Activated CD4-positive, alpha-beta T cell treated with anti-CD3 and anti-CD28 coated beads, Interleukin-2, amount 50 U/mL, for 48 hours (primary cell): ENCODE data around the gene DDIT3.
"Not testable (repeated sequence)": the region's sequence is repeated elsewhere in the genome, so short reads cannot be mapped to it uniquely, and the experiment has no call there.

ENCODE experiments used
- DNase-seq, 2 experiments: peaks; one replicate each; pipeline ENCODE4 v3.0.0-alpha.2; 2020

DDIT3 gene

GRCh38 chr12:57520053-57520818 is at the start of gene DDIT3:
Gene DDIT3 (minus strand): TSS chr12:57520514. CDS start chr12:57517406, 3,108 bp downstream.
- peak; percentile 99 to 100 for DNase-seq

- DNase-seq: no peak
Measured at GRCh38 chr12:57569858-57570257, 49.5 kb upstream of the DDIT3 start.

- DNase-seq: no peak
Measured at GRCh38 chr12:57568838-57569237, 48.5 kb upstream of the DDIT3 start.

GRCh38 chr12:57564178-57564740 is 43.9 kb upstream of the DDIT3 start:
- DNase-seq: no peak

- no peak for DNase-seq
Measured at GRCh38 chr12:57563358-57563757, 43.0 kb upstream of the DDIT3 start.

GRCh38 chr12:57561117-57561516 is 40.8 kb upstream of the DDIT3 start:
- DNase-seq: not testable (repeated sequence)

- DNase-seq: no peak
Measured at GRCh38 chr12:57560516-57560915, 40.2 kb upstream of the DDIT3 start.

- no peak for DNase-seq
Measured at GRCh38 chr12:57558864-57559263, 38.5 kb upstream of the DDIT3 start.

GRCh38 chr12:57554897-57555296 is 34.6 kb upstream of the DDIT3 start:
- DNase-seq: no peak

GRCh38 chr12:57554453-57554852 is 34.1 kb upstream of the DDIT3 start:
- DNase-seq: no peak

- no peak for DNase-seq
Measured at GRCh38 chr12:57553343-57554202, 33.3 kb upstream of the DDIT3 start.

- no peak for DNase-seq
Measured at GRCh38 chr12:57552835-57553313, 32.6 kb upstream of the DDIT3 start.

- no peak for DNase-seq
Measured at GRCh38 chr12:57552306-57552651, 32.0 kb upstream of the DDIT3 start.

- no peak for DNase-seq
Measured at GRCh38 chr12:57551637-57552305, 31.5 kb upstream of the DDIT3 start.

GRCh38 chr12:57550641-57551549 is 30.6 kb upstream of the DDIT3 start:
- DNase-seq: no peak

GRCh38 chr12:57549909-57550640 is 29.8 kb upstream of the DDIT3 start, which contains the start of gene KIF5A:
Gene KIF5A (plus strand): TSS chr12:57550044. CDS start chr12:57550272, 228 bp downstream.
- DNase-seq: peak; percentile 65 to 68

- DNase-seq: no peak
Measured at GRCh38 chr12:57549203-57549908, 29.0 kb upstream of the DDIT3 start.

GRCh38 chr12:57548488-57548887 is 28.2 kb upstream of the DDIT3 start:
- DNase-seq: no peak

- no peak for DNase-seq
Measured at GRCh38 chr12:57548013-57548315, 27.6 kb upstream of the DDIT3 start.

GRCh38 chr12:57547288-57548012 is 27.1 kb upstream of the DDIT3 start:
- DNase-seq: no peak
